Memory B cell (primary cell): Measurements from ENCODE around the gene TRERF1.

Experiments
- ATAC-seq: fragments of 150-1000 bp; cut with Tn5 transposase; 2 replicates; pipeline ENCODE4 v1.10.0; 2021; ENCODE audit warnings: low read depth, mild to moderate bottlenecking, moderate library complexity
- DNase-seq, 2 donors: peaks; one replicate each; pipeline ENCODE4 v3.0.0; 2022; ENCODE audit warnings: low spot score in 2 of 2
- H3K27ac Mint-ChIP-seq: one replicate; pipeline ENCODE4 v1.8.0; 2022; ENCODE audit warnings: mild to moderate bottlenecking, moderate library complexity, mixed read lengths
- H3K27me3 Mint-ChIP-seq: one replicate; pipeline ENCODE4 v1.8.0; 2022; ENCODE audit warnings: mixed read lengths
- H3K36me3 Mint-ChIP-seq: one replicate; pipeline ENCODE4 v1.8.0; 2022; ENCODE audit warnings: mild to moderate bottlenecking, mixed read lengths
- H3K4me1 Mint-ChIP-seq: one replicate; pipeline ENCODE4 v1.8.0; 2022; ENCODE audit warnings: mixed read lengths
- H3K4me3 Mint-ChIP-seq: one replicate; pipeline ENCODE4 v1.8.0; 2022; ENCODE audit warnings: mild to moderate bottlenecking, moderate library complexity, mixed read lengths
- H3K9me3 Mint-ChIP-seq: one replicate; pipeline ENCODE4 v1.8.0; 2022; ENCODE audit warnings: mixed read lengths

The TRERF1 gene

DNA sequence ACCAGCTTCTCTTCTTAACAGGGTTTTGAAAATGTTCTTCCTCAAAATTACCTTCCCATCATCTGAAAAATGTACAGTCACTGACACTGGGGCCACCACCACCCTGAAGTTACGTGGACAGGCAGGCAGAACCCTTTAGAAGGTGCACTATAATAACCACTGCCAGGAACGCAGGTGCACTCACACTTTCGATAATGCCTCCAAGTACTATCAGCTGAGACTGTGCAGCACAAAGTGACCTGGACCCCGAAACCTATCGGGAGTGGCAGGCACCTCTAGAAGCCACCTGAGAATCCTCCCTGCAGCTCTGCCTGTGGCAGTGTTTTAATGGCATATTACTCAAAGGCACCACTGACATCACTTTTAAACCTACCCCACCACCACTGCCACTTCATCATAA, 66.4 kb downstream of the TRERF1 start:
- Mint-ChIP-seq H3K27ac (no peak overlapping the region), H3K4me3 (no peak overlapping the region), H3K9me3 (no peaks in the 10 kb centered on the region), H3K36me3 (no peaks in the 10 kb centered on the region), H3K27me3 (no peaks in the 10 kb centered on the region), H3K4me1 (peaks cover 24% of the 10 kb centered on the region)
- DNase-seq (no peak), ATAC-seq (no peak)

DNA sequence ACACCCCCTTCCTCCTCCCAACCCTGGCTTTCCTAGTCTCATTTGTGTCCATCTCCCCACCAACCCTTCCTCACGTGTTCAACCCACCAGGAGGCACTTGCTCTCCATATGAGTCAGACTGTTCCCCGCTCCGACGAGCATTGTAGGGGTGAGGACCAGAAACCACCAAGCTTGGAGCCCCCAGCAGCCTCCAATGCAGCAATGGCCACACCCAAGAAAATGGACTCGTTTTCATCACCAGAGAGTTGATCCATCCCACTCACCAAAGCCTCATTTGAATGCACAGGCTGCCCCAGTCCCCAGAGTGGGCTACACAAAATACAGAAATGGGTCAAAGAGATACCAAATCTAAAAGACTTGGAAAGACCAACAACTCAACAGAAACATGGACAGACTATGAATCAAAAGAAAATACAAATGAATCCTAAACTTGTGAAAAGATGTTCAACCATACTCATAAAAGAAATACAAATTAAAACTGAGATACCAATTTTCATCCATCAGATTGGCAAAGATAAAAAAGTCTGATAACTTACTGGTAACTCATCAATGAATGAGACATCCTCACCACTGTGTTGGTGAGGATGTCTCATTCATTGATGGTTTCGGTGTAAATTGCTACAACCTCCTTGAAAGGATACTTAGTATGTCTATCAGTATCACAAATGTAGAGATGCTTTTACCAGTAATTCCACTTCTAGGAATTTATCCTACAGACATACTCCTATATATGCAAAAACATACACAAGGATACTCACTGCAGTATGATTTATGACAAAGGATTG, 68.1 kb downstream of the TRERF1 start:
- Mint-ChIP-seq H3K4me1 (peaks cover 18% of the 10 kb centered on the region), H3K4me3 (no peak overlapping the region), H3K36me3 (peaks cover 2% of the 10 kb centered on the region), H3K27me3 (no peaks in the 10 kb centered on the region), H3K27ac (no peak overlapping the region), H3K9me3 (no peaks in the 10 kb centered on the region)
- DNase-seq = no peak
- ATAC-seq = no peak

DNA sequence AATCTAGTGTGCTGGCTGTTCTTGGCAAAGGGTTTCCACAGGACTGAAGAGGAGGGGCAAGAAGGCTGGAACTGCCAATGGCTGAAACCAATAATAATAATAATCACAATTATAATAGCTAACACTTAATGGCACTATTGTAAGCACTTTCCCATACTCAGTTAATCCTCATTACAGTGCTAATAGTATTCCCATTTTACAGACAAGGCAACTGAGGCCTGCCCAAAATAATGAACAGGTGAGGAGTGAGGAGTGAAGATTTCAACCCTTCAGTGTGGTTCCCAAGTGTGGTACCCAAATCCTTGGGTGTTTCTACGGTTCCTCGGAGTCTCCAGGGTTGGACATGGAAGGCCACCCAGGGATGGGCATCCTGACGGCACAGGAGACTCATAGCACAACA, 69.9 kb downstream of the TRERF1 start:
- Mint-ChIP-seq H3K27ac (no peak overlapping the region), H3K36me3 (peaks cover 4% of the 10 kb centered on the region), H3K4me1 (peaks cover 22% of the 10 kb centered on the region), H3K27me3 (no peaks in the 10 kb centered on the region), H3K4me3 (no peak overlapping the region), H3K9me3 (no peaks in the 10 kb centered on the region)
- ATAC-seq = no peak
- DNase-seq = no peak

DNA sequence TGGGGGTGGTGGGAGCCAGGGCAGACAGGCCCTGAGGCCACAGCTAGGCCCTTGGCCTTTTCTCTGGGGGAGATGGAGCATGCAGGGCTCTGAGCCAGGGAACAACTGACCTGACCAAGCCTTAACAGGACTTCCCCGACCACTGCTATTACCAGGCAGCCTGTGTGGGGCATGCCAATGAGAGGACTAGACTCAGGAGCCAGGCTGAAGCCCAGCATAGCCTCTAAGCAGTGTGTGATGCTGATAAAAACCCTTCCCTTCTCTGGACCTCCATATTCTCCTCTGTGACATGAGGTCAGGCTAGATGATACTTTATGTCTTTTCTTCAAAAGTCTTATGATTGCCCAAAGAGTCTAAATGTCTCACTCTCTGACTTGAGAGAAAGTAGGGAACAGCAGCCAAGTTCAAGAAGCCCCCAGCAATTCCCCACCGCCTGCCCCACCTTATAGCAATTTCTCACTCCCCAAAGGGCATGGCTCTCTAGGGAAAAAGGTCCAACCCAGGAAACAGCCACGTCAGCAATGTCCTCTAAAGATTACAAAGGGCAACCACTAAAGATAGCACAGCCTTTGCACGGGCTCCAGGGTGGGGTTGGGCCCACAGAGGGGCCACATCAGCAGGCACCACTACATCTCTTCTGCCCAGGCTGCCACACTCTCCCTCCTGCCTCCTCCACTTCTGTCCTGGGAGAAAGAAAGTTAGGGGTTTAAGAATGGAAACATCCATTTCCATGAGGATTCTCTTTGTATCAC, 71.3 kb downstream of the TRERF1 start:
- peaks cover 6% of the 10 kb centered on the region for H3K36me3 Mint-ChIP-seq
- no peak overlapping the region for H3K27ac Mint-ChIP-seq
- DNase-seq = no peak
- ATAC-seq = peak; percentile 44
- H3K9me3 Mint-ChIP-seq = no peaks in the 10 kb centered on the region
- no peaks in the 10 kb centered on the region for H3K27me3 Mint-ChIP-seq
- peak overlapping the region; percentile 36 for H3K4me3 Mint-ChIP-seq
- H3K4me1 Mint-ChIP-seq = peaks cover 29% of the 10 kb centered on the region

DNA sequence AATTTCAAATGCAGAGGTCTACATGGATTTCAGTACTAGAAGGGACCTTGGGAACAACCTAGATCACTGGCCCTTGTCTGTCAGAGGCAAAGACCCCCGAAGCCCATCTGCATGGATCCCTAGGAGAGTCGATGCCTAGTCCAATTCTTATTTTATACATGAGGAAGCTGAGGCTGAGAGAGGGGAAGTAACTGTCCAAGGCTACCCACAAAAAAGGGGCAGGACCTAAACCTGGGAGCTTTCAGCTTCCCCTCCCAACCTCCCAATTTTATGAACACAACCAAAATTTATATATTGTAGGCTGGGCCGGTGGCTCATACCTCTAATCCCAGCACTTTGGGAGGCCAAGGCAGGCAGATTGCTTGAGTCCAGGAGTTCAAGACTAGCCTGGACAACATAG, 73.2 kb downstream of the TRERF1 start:
- Mint-ChIP-seq H3K27me3 (no peaks in the 10 kb centered on the region), H3K4me1 (peaks cover 36% of the 10 kb centered on the region), H3K36me3 (peaks cover 6% of the 10 kb centered on the region), H3K4me3 (no peak overlapping the region), H3K27ac (no peak overlapping the region), H3K9me3 (no peaks in the 10 kb centered on the region)
- DNase-seq (no peak), ATAC-seq (no peak)

DNA sequence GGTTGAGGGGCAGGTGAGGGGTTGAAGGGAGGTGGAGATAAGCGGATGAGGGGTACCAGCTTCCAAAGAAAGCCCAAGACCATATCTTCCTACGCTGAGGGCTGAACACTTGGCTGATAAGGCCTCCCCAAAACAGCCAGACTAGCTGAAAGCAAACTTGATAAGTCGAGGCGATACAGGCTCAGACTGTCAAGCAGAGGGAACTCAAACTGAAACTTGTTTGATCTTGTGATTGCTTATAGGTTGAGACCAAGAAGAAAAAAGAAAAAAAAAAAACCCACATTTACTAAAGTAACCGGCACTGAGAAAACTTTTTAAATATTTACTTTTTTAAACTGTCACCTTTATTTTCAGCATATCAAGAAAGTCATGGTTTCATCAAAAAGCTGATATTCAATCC, 73.6 kb downstream of the TRERF1 start:
- Mint-ChIP-seq H3K27me3 (no peaks in the 10 kb centered on the region), H3K36me3 (peaks cover 6% of the 10 kb centered on the region), H3K4me1 (peaks cover 36% of the 10 kb centered on the region), H3K4me3 (peak overlapping the region; percentile 30), H3K27ac (peak overlapping the region; percentile 21), H3K9me3 (no peaks in the 10 kb centered on the region)
- no peak for ATAC-seq
- no peak for DNase-seq

DNA sequence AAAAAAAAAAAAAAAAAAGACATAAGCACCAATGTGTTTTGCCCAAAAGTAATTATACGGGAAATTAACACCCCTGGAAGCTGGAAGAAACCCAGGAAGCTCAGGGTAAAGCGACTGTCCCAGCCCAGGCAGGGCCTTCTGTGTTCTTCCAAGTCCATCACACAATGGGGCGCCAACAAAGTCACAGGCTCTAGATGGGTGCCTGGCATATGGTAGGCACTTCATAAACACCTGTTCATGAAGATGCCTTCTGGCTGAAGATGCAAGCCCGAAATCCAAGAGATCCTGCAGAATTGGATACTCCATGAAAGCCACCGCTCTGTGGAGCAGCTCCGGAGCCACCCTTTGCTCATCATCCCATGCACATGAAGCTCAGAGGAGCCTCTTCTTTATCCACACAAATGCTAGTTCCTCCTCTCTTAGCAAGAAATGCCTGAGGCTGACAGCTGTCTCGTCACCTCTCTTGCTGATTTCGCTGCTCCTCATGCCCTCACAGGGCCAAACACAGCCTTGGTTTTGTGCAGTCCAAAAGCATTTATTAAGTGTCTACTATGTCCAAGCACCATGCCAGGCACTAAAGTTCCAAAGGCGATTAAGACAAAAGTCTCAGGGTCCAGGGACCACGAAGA, 76.6 kb downstream of the TRERF1 start:
- ATAC-seq (no peak), DNase-seq (no peak)
- Mint-ChIP-seq H3K9me3 (no peaks in the 10 kb centered on the region), H3K36me3 (peaks cover 6% of the 10 kb centered on the region), H3K27me3 (no peaks in the 10 kb centered on the region), H3K27ac (peak overlapping the region; percentile 58), H3K4me1 (peaks cover 31% of the 10 kb centered on the region), H3K4me3 (no peak overlapping the region)

DNA sequence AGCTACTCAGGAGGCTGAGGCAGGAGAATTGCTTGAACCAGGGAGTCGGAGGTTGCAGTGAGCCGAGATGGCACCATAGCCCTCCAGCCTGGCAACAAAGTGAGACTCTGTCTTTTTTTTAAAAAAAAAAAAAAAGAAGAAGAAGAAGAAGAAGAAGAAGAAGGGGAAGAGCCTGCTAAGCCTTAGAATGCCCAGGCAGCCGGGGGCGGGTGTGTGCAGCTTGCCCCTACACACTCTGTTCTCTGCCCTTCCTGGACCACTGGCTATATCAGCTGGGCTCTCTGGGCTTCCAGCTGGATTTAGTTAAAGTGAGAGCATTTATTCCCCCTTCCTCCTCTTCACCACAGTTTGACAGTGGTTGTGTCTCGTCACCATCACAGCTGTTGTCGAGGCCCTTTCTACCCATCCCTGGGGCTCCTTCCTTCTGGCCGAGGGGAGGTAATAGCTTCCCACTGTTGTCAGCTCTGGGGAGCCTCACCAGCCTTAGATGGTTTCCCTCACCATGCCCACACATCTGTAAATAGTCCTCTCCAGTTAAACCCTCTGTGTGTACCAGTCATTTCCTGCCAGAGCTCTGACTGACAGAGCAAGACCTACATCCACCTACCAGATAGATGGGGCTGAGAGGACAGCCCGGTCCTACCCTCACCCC, 77.6 kb downstream of the TRERF1 start:
- Mint-ChIP-seq H3K4me3 (peak overlapping the region; percentile 35), H3K4me1 (peaks cover 35% of the 10 kb centered on the region), H3K27ac (peak overlapping the region; percentile 14), H3K9me3 (peaks cover 3% of the 10 kb centered on the region), H3K27me3 (no peaks in the 10 kb centered on the region), H3K36me3 (peaks cover 4% of the 10 kb centered on the region)
- DNase-seq (no peak), ATAC-seq (peak; percentile 41)

DNA sequence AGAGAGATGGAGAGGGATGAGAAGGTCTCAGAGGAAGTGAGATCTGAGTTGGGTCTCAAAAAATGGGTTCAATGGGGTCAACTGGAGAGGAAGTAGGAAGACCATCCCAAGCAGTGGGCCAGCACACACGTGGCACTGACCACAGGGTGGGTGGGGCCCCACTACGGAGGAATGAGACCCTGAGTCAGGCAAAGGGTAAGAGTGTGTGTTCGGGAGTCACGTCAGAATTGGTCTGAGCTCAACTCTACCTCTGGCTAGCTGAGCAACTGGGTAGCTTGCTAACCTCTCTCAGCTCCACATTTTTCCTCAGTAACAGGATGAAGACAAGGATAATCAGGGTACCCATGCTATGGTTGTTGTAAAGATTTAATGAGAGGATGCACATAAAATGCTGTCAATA, 79.0 kb downstream of the TRERF1 start:
- Mint-ChIP-seq H3K4me3 (no peak overlapping the region), H3K27ac (no peak overlapping the region), H3K36me3 (peaks cover 4% of the 10 kb centered on the region), H3K4me1 (peaks cover 36% of the 10 kb centered on the region), H3K9me3 (peaks cover 3% of the 10 kb centered on the region), H3K27me3 (no peaks in the 10 kb centered on the region)
- no peak for DNase-seq
- ATAC-seq = no peak

DNA sequence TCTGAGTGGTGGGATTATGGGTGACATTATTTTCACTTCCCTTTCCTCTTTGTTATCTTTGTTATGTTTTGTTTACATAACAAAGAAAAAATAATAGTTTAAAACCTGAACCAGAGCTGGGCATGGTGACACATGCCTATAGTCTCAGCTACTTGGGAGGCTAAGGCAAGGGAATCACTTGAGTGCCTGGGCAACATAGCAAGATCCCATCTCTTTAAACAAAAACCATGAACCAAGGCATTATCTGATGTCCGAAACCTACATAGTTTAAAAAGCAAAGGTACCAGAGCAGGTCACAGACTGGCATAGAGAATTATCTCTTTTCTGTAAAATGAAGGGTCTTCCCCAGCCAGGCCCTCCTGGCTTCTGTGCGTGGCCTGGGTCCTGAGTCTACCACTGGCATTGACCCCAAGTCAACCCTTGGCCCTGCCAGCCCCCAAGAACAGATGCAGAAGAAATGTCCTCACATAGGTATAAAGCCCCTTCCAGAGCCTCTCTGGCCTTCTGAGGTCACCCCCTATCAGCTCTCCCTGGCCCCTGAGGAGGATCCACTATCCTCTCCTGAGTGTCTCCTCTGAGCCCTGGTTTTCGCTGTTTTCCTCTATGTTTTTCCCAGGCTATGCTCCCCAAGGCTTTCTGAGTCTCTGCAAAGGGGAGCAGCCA, 81.3 kb downstream of the TRERF1 start:
- Mint-ChIP-seq H3K27me3 (peaks cover 1% of the 10 kb centered on the region), H3K4me3 (no peak overlapping the region), H3K27ac (peak overlapping the region; percentile 75), H3K9me3 (peaks cover 3% of the 10 kb centered on the region), H3K36me3 (no peaks in the 10 kb centered on the region), H3K4me1 (peaks cover 44% of the 10 kb centered on the region)
- DNase-seq (no peak), ATAC-seq (no peak)

DNA sequence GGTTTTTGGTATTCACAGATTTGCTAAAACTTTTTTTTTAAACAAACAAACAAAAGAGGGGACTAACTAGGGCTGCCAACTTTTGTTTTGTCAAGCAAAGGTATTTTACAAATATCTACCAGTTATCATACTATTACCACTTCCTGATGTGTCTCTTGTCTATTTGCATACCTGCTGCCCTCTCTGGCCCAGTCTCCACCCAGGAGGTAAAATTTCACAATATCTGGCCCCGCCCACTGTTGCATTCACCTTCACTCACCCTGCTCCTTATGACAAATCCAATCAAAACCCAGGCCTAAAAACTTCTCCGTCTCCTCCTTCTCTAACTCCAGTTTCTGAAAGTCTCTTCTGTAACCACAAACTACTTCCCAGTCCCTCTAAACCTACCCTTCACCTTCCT, 82.2 kb downstream of the TRERF1 start:
- Mint-ChIP-seq H3K27me3 (peaks cover 1% of the 10 kb centered on the region), H3K4me1 (peaks cover 41% of the 10 kb centered on the region), H3K36me3 (no peaks in the 10 kb centered on the region), H3K27ac (peak overlapping the region; percentile 28), H3K4me3 (peak overlapping the region; percentile 4), H3K9me3 (peaks cover 3% of the 10 kb centered on the region)
- ATAC-seq (peak; percentile 59), DNase-seq (no peak)

DNA sequence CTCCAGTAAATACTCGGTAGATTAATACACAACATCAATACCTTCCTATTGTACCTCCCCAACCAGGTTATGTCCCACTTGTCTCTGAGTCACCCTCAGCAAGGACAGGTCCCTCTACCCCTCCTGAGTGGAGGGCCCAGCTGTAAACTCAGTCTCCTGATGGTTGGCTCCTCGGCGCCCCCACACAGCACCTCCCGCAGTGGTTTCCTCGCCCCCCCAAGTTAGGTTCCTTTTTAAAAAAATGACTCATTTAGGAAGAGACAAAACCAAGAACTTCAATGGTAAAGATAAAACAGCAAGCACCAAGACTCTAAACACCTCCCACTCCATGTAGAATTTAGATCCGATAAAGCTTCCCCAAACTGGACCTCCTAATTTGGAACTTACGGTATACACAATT, 83.5 kb downstream of the TRERF1 start:
- peaks cover 3% of the 10 kb centered on the region for H3K9me3 Mint-ChIP-seq
- H3K4me3 Mint-ChIP-seq = peak overlapping the region; percentile 72
- peaks cover 36% of the 10 kb centered on the region for H3K4me1 Mint-ChIP-seq
- no peak for ATAC-seq
- peak overlapping the region; percentile 83 for H3K27ac Mint-ChIP-seq
- peaks cover 2% of the 10 kb centered on the region for H3K36me3 Mint-ChIP-seq
- peaks cover 3% of the 10 kb centered on the region for H3K27me3 Mint-ChIP-seq
- DNase-seq = no peak

DNA sequence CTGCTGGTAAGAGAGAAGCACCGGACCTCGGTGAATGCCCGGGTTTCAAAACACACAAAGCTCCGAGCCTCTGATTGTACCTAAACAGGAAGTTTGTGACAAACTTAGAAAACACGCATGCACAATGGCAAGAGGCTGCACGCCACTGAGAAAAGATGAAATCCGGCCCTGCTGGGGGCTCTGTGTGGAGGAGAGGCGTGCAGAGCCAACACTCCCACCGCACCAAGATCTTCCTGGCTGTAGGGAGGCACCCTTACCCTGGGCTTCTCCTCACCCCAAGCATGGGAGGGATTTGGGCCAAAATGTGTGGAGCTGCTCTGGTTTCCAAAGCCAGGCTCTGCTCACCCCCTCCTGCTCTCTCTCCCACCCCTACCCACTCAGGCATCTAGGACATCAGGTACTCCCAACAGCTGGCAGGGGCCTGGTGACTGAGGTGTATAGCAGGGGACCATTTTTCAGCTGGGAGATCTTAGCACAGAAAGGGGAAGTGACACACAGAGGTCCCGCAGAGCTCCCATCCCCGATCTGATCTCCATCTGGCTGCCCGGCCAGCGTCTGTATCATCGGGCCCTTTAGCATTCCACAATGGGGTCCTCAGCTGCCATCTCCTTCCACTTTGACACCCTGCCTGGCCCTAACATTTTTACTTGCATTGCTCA, 84.2 kb downstream of the TRERF1 start:
- ATAC-seq = peak; percentile 85

More for the DNA sequence above, 84.2 kb downstream of the TRERF1 start:
- Mint-ChIP-seq H3K27ac (peak overlapping the region; percentile 83), H3K27me3 (peaks cover 3% of the 10 kb centered on the region), H3K4me3 (peak overlapping the region; percentile 72), H3K4me1 (peaks cover 34% of the 10 kb centered on the region), H3K9me3 (peaks cover 3% of the 10 kb centered on the region), H3K36me3 (peaks cover 5% of the 10 kb centered on the region)
- DNase-seq = peak; percentile 37 to 40
